DMS79 treated with DMSO at 0.1 percent for 48 hours (cell line): ENCODE results near the gene FBXO34.

Experiments used
- DNase-seq: peaks from one replicate; lab custom pipeline; 2025; lab: John Stamatoyannopoulos, UW

FBXO34 gene

DNA sequence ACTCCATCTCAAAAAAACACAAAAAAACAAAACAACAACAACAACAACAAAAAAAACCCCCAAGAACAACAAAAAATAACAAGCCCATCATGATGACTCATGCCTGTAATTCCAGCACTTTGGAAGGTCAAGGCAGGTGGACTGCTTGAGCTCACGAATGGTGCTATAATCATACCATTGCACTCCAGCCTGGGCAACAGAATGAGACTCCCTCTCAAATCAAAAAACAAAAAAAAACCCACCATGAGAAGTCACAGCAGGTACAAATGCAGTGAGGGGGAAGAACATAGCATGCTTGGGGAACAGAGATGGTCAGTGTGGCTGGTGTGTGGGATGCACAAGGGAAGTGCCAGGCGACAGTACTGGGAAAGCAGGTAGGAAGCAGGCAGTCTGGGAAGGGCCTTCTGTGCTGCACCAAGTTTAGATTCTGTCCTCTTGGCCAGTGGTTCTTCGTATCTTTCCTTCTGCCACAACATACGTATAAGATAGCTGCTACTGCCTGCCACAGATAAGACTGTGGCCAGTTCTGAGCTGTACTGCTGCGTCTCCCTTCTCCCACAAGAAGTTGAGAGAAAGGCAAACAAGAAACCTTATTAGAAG, 112.4 kb downstream of the FBXO34 start:
- DNase-seq = no peak

DNA sequence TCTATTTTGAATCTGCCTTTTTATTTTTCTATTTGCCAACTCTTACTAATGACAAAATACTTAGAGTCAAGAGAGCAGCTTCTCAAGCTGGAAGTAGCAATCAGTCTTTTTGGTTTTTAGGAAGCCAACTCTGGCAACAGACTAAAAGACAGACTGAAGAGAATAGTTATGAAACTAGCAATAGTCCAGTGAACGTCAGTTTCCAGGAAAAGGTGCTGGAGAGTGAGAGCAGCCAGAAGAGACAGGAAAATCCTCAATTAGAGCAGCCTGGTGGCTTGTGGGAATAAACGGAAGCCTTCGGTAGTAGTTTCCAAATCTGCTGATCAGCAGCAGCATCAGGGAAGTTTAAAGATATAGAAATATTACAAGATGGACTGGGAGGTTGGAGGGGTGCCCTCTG, 113.3 kb downstream of the FBXO34 start:
- no peak for DNase-seq

DNA sequence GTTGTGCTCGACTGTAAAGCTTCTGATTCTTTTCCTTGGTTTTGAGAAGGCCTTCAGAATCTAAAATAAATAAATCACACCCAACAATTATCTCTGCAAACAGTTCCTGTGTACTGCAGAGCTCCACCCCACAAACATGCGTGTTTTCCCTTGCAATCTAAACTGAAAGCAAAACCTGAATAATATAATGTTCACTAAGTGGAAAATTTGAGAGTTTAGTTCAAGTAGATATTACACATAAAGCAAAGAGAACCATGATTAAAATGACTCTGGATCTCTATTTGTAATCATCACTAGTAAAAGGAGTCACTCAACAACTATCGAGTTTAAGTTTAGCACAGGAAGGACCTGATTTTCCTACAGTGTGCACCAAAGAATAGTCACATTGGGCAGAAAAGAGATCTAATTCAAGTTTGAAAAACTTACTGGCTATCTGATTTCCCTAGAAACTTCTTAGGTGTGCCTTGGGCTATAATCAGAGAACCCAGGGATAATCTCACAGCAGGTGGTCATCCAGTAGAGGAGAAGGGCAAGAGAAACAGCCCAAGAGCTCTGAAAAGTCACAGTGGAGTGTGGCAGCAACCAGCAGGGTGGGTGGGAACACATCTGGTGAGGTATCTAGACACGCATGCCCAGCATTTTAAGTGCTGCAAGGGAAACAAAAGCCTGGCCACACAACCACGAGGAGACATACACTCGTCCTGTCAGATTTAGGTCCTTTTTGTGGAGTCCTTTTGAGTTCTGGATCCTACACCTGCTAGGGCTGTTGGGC, 115.0 kb downstream of the FBXO34 start:
- DNase-seq = no peak

DNA sequence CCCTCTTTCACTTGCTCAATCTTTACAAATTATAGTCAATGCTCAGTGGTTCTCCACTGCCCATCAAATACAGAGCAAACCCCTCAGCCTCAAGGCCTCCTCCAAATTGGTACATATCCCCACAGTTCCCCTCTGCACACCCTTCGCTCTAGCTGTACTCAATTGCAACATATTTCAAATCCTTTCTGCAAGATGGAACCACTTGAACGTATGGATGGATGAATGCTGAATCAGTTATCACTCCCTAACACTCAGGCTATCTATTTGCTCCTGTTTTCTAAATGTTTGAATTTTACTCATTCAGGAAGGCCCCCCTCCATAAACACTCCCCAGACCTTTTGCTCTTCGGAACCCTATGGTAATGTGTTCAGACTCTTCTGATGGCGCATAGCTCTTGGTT, 115.9 kb downstream of the FBXO34 start:
- no peak for DNase-seq

GRCh38 chr14:55388160-55388559, 116.9 kb downstream of the FBXO34 start:
- DNase-seq = no peak

GRCh38 chr14:55389330-55389729, 118.1 kb downstream of the FBXO34 start:
- no peak for DNase-seq

DNA sequence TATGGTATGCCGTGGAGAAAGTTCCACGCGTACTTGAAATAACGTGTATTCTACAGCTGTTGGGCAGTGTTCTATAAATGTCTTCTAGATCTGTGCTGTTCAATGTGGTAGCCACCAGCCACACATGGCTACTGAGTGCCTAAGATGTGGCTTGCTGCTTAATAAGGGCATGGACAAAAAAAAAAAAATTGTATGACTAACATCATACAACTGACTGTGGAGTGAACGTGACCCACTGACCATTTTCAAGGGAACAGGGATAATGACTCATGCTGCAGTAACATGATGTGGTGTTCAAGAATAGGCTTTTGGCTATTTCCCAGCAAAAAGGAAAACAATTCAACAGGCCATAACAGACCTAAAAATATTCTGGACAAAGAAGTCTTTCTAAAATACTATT, 127.5 kb downstream of the FBXO34 start:
- DNase-seq = no peak

- DNase-seq = no peak
Observed at GRCh38 chr14:55399183-55399582, 128.0 kb downstream of the FBXO34 start.

- DNase-seq = no peak
Observed at GRCh38 chr14:55399852-55400251, 128.6 kb downstream of the FBXO34 start.

DNA sequence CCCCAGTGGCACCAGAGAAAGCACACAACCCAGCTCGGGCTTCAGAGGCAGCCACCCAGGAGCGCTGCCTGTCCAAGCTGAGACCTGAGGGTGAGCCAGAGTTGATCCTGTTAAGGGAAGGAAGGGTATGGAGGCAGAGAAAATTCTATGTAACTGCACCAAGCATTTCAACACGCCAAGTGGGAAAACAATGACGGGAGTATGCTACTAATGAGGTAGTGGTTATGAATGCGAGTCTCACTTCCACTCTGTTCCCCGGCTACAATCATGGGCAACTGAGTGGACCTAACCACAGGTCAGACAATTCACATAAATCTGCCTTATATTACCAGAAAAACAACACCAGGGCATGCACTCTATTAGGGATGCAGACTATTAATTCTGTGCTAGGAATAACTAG, 130.5 kb downstream of the FBXO34 start:
- no peak for DNase-seq
